Skeletal muscle satellite cell (primary cell): Measurements from ENCODE around the gene SIL1.
"Not testable (repeated sequence)": the region's sequence is repeated elsewhere in the genome, so short reads cannot be mapped to it uniquely, and the experiment has no call there.

Experiments used
- H3K27me3 ChIP-seq: 2 replicates; pipeline ENCODE4 v1.7.0; 2013; ENCODE audit warnings: low read length; ENCODE audit not compliant: control insufficient read depth, insufficient read depth
- H3K36me3 ChIP-seq: 2 replicates; pipeline ENCODE4 v1.7.0; 2013; ENCODE audit warnings: mild to moderate bottlenecking, control low read depth, low read length; ENCODE audit not compliant: insufficient read depth
- H3K4me1 ChIP-seq: 2 replicates; pipeline ENCODE4 v1.7.0; 2013; ENCODE audit warnings: low read length; ENCODE audit not compliant: control insufficient read depth, insufficient read depth
- H3K4me2 ChIP-seq: 2 replicates; pipeline ENCODE4 v1.7.0; 2013; ENCODE audit warnings: mild to moderate bottlenecking, low read length
- H3K4me3 ChIP-seq: 2 replicates; pipeline ENCODE4 v1.7.0; 2013; ENCODE audit warnings: low read length
- H3K9ac ChIP-seq: 2 replicates; pipeline ENCODE4 v1.7.0; 2013; ENCODE audit warnings: mild to moderate bottlenecking, low read depth, low read length, moderate library complexity
- H3K9me3 ChIP-seq: replicated peaks from 2 replicates; pipeline ENCODE4 v1.7.0; 2013; ENCODE audit warnings: mild to moderate bottlenecking, control low read depth, low read length

Gene SIL1

DNA sequence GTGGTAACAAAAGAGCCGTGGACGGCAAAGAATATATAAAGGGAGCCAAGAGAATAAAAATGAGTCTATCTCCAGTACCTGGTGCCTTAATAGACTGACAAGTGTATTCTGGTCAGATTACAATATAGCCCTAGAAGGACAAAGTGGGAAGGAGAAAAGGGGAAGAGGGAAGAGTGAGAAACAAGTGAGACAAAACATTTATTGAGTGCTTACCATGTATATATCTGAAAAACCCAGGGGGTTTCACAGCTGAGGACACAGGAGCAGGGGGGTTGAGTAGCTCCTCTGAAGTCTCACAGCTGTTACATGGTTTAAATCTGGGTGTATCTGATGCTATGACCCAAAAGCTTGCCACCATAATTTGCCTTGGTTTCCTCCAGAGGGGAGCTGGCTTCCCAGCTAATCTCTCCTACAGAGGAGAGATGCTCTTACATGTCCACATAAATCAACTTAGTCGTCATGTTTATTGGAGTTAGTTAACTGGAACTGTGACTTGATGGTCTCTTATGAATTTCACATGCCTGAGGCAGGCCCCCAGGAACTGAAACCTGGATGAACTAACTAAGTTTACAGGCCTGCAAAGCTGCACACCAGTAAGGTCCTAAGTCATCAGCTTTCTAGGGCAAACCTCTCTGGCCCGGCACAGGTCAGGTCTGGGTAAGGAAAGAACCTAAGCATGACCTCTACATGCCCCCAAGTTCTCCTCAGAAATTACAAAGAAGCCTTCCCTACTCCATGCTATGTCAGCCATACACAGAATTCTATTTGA, 15.5 kb downstream of the SIL1 start:
- no peak overlapping the region for H3K9ac ChIP-seq
- no peak overlapping the region for H3K4me3 ChIP-seq
- H3K36me3 ChIP-seq: no peaks in the 10 kb centered on the region
- peaks cover 22% of the 10 kb centered on the region for H3K4me1 ChIP-seq
- no peaks in the 10 kb centered on the region for H3K27me3 ChIP-seq
- H3K4me2 ChIP-seq: no peak overlapping the region
- H3K9me3 ChIP-seq: no peaks in the 10 kb centered on the region

- Histone ChIP-seq H3K9ac (no peak overlapping the region), H3K4me3 (no peak overlapping the region), H3K4me1 (peaks cover 22% of the 10 kb centered on the region), H3K9me3 (no peaks in the 10 kb centered on the region), H3K36me3 (no peaks in the 10 kb centered on the region), H3K4me2 (peak overlapping the region; percentile 20), H3K27me3 (no peaks in the 10 kb centered on the region)
Observed at GRCh38 chr5:139181835-139182452, 16.2 kb downstream of the SIL1 start.

DNA sequence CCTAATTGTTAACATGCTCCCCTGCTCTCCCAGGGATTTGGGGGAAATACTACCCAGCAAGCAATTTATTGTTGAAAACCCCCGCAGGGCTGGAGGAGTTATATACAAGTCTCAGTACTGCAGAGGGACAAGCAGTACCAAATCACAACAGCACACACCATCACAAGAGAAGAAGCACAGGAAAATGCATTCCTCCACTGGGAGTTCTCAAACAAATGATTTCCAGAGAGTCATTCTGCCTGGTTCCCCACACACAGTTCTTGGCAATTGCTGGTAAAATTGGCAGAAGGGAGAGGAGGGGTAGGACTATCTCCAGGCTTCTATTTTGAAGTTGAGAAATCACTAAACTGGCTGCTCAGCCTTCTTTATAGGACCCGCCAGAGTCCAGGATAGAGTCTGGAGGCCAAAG, 16.8 kb downstream of the SIL1 start:
- no peak overlapping the region for H3K9ac ChIP-seq
- no peaks in the 10 kb centered on the region for H3K36me3 ChIP-seq
- no peak overlapping the region for H3K4me3 ChIP-seq
- H3K27me3 ChIP-seq: no peaks in the 10 kb centered on the region
- peak overlapping the region; percentile 20 for H3K4me2 ChIP-seq
- no peaks in the 10 kb centered on the region for H3K9me3 ChIP-seq
- H3K4me1 ChIP-seq: peaks cover 22% of the 10 kb centered on the region

DNA sequence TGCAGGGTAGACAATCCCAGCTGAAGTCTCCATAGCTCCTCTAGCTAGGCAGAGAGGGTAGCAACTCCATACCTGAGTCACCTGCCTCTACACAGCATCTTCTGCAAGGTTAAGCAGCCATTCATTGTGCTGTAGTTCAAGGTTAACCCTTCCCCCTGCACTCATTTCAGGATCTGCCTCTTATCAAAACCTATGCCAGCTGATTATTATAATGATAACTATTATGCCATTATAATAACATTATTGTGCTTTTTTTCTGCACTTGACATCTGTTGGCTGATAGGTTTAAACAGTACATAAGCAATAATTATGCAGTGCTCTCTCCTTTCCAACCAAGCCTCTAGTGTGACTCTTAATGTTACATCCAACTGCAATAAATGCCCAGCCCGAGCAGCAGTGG, 17.3 kb downstream of the SIL1 start:
- H3K9ac ChIP-seq: no peak overlapping the region
- no peak overlapping the region for H3K4me3 ChIP-seq
- H3K9me3 ChIP-seq: no peaks in the 10 kb centered on the region
- H3K27me3 ChIP-seq: no peaks in the 10 kb centered on the region
- peaks cover 22% of the 10 kb centered on the region for H3K4me1 ChIP-seq
- no peak overlapping the region for H3K4me2 ChIP-seq
- no peaks in the 10 kb centered on the region for H3K36me3 ChIP-seq

- H3K9me3 ChIP-seq, H3K4me2 ChIP-seq, H3K9ac ChIP-seq, H3K27me3 ChIP-seq, H3K4me3 ChIP-seq, H3K36me3 ChIP-seq: not testable (repeated sequence)
- H3K4me1 ChIP-seq: peaks cover 22% of the 10 kb centered on the region
Observed at GRCh38 chr5:139179778-139180513, 18.2 kb downstream of the SIL1 start.

GRCh38 chr5:139178935-139179334, 19.2 kb downstream of the SIL1 start:
- no peak overlapping the region for H3K9ac ChIP-seq
- H3K4me2 ChIP-seq: no peak overlapping the region
- no peak overlapping the region for H3K4me3 ChIP-seq
- H3K27me3 ChIP-seq: no peaks in the 10 kb centered on the region
- H3K4me1 ChIP-seq: peaks cover 22% of the 10 kb centered on the region
- no peaks in the 10 kb centered on the region for H3K36me3 ChIP-seq
- no peaks in the 10 kb centered on the region for H3K9me3 ChIP-seq

- H3K27me3 ChIP-seq: no peaks in the 10 kb centered on the region
- H3K4me2 ChIP-seq: no peak overlapping the region
- H3K9ac ChIP-seq: no peak overlapping the region
- H3K9me3 ChIP-seq: no peaks in the 10 kb centered on the region
- no peak overlapping the region for H3K4me3 ChIP-seq
- no peaks in the 10 kb centered on the region for H3K36me3 ChIP-seq
- peaks cover 22% of the 10 kb centered on the region for H3K4me1 ChIP-seq
Observed at GRCh38 chr5:139178589-139178917, 19.6 kb downstream of the SIL1 start.

DNA sequence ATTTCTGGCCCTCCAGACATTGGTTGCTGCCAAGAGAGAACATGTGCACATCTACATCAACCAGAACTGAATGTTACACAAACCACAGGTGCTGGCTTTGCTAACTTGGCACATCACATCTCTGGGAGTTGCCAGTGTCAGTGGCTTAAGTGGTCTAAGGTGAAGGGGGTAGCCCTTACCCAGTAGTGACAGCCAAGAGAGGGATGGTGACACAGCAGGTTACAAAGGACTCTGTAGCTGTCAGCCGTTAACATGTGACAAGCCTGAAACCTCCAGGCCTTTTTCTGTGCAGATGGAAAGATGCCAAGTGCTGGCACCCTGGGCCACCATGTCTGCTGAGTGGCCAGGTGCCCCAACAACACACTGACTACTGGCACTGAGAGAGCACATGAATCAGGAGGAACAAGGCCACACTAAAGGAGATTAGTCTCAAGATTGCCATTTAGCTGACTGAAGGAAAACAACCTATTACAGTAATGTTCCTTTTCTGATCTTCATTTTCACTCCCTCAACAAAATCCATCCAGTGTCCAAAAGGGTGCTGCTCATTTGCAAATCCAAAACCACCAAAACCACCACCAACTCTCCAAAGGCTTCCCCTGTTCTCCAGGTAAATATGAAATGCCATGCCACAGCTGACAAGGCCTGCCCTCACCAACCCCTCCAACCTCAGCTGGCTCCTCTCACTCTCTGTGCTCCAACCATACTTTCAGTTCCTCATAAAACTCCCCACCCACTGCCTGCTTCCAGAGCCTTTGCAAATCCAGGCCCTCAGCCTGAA, 20.2 kb downstream of the SIL1 start:
- H3K4me1 ChIP-seq: peaks cover 22% of the 10 kb centered on the region
- no peak overlapping the region for H3K4me3 ChIP-seq
- H3K9ac ChIP-seq: no peak overlapping the region
- no peaks in the 10 kb centered on the region for H3K27me3 ChIP-seq
- no peaks in the 10 kb centered on the region for H3K9me3 ChIP-seq
- H3K4me2 ChIP-seq: no peak overlapping the region
- H3K36me3 ChIP-seq: no peaks in the 10 kb centered on the region

GRCh38 chr5:139177281-139177680, 20.9 kb downstream of the SIL1 start:
- H3K4me3 ChIP-seq, H3K9me3 ChIP-seq, H3K9ac ChIP-seq, H3K4me2 ChIP-seq, H3K27me3 ChIP-seq, H3K36me3 ChIP-seq: not testable (repeated sequence)
- peaks cover 20% of the 10 kb centered on the region for H3K4me1 ChIP-seq

DNA sequence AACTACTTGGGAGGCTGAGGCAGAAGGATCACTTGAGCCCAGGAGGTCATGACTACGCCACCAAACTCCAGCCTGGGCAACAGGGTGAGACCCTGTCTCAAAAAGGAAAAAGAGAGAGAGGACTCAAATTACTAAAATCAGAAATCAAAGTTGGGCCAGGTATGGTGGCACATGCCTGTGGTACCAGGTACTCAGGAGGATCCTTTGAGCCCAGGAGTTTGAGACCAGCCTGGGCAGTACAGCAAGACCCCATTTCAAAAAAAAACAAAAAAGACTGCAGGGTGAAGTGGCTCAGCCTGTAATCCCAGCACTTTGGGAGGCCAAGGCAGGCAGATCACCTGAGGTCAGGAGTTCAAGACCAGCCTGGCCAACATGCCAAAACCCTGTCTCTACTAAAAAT, 23.8 kb downstream of the SIL1 start:
- H3K36me3 ChIP-seq, H3K4me1 ChIP-seq, H3K9ac ChIP-seq, H3K9me3 ChIP-seq, H3K4me3 ChIP-seq, H3K27me3 ChIP-seq, H3K4me2 ChIP-seq: not testable (repeated sequence)

- Histone ChIP-seq H3K9ac (no peak overlapping the region), H3K9me3 (no peaks in the 10 kb centered on the region), H3K4me1 (no peaks in the 10 kb centered on the region), H3K36me3 (no peaks in the 10 kb centered on the region), H3K4me3 (no peak overlapping the region), H3K4me2 (no peak overlapping the region), H3K27me3 (no peaks in the 10 kb centered on the region)
Observed at GRCh38 chr5:139171779-139172404, 26.3 kb downstream of the SIL1 start.
